ENCODE data around the gene ARHGAP31.

ARHGAP31 gene

DNA sequence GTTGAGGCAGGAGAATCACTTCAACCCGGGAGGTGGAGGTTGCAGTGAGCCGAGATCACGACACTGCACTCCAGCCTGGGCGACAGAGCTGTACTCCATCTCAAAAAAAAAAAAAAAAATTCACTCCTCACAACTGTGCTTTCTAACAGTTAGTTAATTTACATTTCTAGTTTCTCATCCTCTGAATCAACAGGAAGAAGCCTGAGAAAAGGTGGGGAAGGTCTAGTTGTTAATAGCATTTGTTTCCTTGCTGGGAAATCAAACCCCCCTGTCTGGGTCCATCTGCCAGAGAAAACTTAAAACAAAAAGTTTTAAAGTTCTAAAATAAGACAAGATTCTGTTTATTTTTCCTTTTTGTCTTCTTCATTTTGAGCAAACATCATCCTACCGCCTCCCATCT is 106.9 kb downstream of the ARHGAP31 start:
- DNase-seq: no peak

DNA sequence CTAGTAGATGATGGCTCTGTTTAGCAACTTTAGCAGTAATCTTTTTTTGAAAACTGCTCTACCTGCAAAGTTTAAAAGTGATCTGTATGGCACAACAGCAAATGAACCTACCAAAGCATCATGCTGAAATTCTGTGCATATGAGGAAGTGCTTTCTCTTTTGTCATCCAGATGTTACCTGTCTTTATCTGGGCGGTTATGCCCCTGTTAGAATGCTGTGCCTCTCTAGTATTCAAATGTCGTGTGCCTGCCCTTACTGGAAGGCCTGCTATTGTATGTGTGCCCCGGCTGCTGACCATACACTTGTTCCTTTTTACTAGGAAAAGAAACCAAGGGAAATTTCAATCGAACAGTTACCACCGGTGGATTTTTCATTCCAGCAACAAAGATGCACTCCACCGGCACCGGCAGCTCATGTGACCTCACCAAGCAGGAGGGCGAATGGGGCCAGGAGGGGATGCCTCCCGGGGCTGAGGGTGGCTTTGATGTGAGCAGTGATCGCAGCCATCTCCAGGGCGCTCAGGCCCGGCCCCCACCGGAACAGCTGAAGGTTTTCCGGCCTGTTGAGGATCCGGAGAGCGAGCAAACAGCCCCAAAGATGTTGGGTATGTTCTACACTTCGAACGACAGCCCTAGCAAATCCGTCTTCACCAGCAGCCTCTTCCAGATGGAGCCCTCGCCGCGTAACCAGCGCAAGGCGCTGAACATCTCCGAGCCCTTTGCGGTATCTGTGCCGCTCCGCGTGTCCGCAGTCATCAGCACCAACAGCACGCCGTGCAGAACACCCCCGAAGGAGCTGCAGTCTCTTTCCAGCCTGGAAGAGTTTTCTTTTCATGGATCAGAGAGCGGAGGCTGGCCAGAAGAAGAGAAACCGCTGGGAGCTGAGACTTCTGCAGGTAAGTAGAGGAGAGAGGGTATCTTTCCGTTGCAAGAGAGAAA is 107.6 kb downstream of the ARHGAP31 start:
- no peak for DNase-seq

DNA sequence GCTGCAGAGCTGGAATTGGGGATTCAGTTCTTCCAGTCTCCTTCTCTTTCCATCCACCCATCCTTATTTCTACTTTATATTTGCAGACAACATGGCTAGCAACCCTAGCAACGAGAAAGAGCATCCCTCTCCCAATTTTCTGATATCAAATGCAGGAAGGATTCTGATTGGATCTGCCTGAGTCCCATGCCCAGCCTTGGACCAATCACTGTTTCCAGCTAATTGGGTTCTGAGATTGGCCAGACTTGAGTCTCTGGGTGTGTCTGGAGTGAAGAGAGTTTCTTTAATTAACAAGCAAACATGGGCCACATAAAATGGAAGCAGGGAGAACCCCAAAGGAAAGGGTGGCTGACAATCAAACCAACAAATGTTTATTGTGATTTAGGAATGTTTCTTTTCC is 108.6 kb downstream of the ARHGAP31 start:
- no peak for DNase-seq

DNA sequence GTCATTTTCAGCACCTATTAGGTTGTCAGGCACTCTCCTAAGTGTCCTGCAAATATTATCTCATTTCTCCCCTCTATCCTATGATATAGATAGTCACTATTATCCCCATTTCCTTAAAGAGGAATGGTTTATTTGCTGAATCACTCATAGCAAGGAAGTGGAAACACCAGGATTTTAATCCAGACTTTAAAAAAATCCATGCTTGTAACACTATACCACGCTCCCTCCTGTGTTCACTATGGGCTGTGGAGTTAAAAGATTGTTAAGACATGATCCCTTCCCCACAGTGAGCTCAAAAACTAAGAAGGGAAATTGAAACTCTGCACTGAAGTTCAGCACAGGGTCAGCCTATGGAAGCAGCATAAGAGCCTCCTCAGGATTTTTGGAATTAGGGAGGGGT is 109.0 kb downstream of the ARHGAP31 start:
- DNase-seq: no peak

DNA sequence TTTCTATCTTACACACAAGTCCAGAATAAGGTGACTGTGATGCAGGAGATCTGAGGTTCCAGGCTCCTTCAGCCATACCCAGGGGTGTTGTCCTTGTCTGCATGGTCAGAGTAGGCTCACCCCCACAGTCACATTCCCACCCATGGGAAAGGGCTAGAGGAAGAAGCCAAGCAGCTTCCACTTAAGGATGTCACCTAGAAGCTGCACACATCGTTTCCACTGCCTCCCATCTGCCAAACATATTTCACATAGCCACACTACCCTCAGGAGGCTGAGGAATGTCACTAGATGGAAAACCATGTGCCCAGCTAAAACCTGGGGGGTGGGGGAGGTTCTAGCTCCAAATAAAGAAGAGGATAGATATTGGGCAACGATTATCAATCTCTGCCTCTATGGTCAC is 111.1 kb downstream of the ARHGAP31 start:
- DNase-seq: no peak

DNA sequence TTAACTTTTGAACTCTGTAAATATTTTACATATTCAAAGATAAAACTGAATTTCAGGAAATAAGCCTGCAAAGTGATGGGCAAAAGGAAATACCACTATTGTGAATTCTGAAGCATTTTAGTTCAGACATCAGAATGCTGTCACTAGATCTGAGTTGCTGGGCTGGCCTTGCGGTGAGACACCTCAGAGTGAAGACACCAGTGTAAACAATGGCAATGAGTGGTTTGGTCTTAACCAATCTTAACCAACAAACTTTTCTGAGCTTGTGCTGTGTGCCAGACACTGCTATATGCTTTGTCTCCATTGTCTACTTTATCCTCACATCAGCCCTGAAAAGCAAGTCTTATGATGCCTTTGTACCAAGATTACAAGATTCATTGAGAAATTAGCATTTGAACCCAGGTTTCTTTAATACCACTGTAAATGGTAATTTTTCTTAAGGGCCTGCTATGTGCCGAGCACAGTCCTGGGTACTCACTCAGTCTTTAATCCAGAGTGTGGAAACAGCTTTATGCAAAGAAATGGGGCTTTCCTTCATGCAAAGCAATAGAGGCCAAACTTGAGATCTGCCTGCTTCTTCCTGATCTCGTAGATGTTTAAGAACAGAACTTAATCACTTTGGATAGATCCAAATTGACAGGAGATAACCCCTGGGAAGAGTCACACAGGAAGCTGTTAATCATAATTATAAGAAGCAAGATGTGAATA is 114.2 kb downstream of the ARHGAP31 start:
- DNase-seq: no peak

DNA sequence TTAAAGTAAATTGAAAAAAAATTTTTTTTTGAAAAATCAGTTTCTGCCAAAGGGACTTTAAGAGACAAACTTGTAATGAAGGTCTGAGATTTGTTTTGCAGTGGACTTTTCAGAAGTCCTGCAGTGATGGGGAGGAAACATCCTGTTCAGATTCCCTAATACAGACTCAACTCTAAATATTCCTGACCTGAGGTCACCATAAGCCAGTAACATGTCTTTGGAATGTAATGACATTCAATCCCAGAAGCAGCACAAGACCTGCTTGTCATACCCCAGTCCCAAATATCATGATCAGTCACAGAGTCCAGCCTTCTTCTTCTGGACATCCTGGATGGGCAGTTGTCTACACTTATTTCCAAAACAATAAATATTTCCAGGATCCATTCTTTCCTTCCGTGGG is 115.7 kb downstream of the ARHGAP31 start:
- no peak for DNase-seq

DNA sequence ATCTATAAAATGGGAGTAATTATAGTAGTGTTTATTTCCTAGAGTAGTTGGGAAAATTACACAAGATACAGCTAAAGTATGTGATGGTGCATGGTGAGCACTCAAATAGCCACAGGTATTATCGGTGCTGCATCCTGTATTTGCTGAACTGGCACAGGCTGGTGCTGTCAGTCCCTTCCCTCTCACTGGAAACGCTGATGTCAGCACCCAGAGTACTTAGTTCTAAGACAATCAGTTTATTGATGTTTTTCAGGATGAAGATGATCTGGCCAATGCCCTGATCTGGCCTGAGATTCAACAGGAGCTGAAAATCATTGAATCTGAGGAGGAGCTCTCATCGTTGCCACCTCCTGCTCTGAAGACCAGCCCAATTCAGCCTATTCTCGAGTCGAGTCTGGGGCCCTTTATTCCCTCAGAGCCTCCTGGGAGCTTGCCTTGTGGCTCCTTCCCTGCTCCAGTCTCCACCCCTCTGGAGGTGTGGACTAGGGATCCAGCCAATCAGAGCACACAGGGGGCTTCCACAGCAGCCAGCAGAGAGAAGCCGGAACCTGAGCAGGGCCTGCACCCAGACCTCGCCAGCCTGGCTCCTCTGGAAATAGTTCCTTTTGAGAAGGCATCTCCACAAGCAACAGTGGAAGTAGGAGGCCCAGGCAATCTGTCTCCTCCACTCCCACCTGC is 119.6 kb downstream of the ARHGAP31 start:
- DNase-seq: no peak

DNA sequence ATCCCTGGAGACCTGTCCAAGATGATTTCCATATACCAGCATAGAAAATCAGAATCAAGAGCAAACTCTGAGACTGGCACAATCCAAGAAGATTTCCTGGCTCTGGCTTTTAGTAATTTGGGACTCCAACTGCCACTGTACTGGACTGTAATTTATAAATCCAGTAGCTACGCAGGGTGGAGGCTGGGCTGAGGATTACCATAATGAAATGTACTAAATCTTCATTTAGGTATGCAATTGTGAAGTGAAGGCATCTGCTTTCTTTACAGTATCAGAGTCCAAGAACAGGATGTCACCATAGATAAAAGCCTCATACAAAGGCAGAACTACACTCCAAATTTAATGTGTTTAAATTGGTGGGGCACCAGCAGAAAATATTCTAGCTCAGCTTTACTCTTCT is 122.7 kb downstream of the ARHGAP31 start:
- DNase-seq: no peak

DNA sequence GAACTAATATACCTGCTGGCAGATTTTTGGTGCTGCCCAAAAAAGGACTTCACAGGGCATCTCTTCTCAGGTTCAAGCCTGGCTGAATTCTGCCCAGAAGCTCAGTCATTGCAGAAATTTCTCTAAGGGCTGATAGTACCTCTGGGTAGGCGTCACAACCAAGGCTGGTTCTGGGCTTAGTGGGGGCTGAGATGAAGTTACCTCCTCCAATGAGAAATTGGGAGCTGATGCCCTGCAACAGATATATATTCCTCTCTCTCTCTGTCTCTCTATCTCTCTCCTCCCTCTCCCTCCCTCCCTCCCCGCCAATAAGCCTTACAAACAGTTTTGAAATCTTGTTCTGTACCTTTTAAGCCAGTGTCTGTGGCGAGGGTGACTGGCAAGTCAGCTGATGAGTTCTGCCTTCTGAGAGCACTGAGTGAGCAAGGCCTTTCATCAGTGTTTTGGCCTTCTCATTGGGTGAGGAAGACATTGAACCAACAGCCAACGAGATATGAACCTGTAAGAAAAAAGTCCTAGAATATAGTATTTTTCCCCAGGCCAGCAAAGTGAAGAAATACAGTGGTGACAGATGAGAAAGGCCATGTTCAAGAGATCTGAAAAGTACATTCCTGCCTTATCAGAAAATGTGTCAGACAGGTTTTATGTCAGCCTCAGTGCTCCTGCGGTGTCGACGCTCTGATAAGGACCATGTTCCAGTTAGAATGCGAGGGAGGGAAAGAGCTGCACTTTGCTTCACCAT is 123.8 kb downstream of the ARHGAP31 start:
- DNase-seq: no peak

DNA sequence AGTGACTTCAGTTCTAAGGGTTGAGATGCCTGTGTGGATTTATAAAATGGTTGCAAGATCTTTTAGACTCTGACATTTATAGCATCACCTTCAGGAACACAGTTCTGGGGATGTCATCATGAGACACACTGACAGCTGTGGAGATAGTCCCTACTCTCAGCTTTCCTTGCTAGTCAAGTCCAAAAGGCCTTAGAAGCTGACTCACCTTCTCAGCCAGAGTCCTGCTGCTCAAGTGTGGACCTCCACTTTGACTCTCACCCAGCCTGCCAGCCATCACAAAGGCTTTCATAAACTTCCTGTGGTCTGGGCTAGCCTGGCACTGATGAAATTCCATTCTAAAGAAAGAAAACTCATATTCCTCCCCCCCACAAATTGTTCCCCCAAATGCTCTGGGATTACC is 124.5 kb downstream of the ARHGAP31 start:
- DNase-seq: no peak

DNA sequence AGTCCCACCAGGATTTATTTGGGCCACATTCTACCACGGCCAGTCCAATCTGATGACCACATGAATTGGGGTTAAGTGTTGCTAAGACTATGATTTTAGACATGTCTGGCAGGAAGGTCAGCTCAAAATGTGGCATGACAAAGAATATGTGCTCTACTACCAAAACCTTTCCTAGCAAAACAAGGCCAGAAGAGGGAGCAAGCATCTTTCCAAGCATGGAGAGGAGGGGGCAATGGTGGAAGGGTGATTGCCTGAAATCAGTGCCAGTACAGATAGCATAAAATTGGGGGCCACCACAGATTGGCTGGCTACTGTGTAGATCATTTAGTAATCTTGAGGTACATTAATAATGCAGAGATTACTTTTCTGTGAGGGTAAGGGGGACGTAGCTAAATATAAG is 126.0 kb downstream of the ARHGAP31 start:
- no peak for DNase-seq

DNA sequence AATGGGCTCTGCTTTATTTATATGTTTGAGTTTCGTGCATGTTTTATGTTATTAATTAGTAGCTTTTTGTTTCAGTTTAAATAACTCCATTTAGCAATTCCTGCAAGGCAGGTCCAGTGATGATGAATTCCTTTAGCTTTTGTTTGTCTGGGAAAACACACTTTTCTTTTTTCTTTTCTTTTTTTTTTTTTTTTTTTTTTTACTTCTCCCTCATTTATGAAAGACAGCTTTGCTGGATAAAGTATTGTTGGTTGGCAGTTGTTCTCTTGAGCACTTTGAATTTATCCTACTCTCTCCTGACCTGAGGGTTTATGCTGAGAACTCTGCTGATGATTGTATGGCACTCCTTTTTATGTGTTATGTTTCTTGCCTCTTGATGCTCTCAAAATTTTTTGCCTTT is 133.5 kb downstream of the ARHGAP31 start:
- no peak for DNase-seq

DNA sequence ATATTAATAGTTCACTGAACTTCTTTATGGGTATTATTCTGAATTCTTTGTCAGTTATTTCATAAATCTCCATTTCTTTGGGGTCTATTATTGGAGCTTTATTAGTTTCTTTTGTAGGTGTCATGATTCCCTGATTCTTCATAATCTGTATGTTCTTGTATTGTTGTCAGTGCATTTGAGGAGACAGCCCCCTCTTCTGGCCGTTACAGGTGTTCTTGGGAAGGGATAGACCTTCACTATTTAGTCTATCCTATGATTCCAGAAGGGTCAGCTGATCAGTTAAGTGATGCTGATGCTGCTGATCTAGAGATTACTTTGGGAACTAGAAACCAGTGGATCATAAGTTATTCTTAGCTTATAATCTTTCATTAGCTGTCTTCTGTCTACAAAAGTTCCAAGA is 134.4 kb downstream of the ARHGAP31 start:
- DNase-seq: no peak

DNA sequence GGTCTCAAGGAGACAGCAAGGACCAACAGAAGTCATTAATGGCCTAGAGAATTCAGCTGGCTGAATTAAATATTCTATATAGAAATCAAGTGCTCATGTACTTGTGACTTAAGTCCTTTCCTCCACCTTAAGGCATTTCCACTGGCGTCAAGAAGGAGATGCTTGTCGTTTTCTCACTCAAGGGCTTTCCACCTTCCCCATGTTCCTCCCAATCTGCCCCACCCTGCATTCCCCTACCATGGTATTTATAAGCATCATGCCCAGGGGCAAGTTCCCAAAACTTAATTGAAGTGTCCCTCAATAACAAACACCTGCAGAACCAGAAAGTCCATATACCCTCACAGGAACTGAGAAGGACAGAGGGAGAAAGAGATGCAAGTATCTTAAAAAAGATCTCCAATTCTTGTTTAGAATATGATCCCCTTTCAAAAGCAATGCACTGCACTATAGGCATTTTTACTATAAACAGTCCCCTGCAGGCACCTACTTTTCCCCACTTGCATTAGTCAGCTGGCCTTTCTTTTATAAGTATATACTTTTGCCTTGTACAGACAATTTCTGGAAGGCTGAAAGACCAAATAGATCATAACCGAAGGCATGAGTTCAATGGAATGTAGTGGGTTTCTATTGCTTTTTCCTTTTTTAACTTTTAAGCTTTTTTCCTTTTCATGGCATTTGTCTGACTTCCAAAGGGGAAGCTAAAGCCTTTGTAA is 139.6 kb downstream of the ARHGAP31 start:
- DNase-seq: no peak

DNA sequence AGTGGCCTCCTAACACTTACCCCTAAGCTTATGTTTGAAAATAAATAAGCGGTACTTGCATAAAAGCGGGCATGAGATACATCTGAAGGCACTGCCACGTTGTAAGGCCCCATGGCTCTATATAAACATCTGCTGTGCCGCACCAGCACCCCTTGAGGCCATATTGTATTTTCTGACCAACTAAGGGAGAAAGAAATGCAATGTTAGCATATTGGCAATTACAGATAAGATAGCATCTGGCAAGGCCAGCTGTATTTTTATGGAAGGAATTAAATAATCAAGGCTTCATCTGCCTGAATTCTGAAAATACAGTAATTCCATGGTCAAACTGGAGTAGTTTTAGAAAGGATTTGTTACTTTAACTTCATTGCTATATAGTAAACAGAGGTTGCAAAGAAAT is 140.5 kb downstream of the ARHGAP31 start:
- DNase-seq: no peak

DNA sequence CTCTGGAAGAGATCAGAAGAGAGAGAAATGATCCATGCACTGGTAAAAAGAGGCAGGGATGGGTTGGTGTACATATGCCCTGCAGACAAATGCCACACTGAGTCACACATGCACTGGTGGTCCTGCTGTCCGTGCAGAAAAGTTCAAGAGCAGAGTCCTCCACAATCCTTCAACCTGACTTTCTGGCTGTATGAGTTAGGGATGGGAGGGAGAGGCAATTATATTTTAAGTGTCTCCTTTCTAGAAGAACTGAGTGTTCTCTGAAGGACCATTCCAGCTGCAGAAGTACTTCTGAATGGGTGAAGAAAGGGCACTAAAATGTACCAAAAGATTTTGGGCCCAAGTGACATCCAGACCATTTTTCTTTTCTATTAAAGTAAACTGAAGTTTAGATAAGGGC is 142.8 kb downstream of the ARHGAP31 start:
- DNase-seq: no peak

DNA sequence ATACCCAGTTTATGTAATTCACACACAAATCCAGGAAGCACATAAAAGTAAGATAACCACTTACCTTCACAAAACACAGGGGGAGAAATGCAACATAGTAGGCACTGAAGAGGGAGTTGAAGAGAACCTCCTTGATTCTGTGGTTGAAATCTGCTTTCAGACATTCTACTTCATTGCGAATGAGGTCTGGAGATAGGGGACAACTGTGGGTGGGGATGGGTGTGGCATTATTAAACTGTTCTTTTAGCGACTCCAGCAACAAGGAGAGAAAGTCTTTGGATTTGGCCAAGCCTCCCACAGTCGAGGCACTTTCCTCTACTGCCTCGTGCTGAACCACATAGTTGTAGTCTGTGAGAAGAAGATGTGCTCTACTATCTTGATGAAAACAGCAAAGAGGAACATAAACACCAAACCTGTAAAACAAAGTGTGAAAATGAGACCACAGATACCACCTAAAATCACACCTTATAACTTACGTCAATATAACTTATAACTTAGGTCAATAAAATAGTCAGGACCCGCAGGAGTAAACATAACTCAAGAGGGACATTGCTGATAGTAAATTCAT is 143.6 kb downstream of the ARHGAP31 start:
- no peak for DNase-seq

DNA sequence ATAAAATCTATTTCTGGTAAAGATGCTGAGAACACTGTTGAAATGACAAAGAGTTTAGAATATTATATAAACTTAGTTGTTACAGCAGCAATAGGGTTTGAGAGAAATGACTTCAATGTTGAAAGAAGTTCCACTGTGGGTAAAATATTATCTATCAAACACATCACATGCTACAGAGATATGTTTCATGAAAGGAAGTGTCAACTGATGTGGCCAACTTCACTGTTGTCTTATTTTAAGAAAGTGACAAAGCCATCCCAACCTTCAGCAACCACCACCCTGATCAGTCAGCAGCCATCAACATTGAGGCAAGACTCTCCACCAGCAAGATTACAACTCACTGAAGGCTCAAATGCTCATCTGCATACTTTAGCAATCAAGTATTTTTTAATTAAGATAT is 149.0 kb downstream of the ARHGAP31 start:
- DNase-seq: no peak

DNA sequence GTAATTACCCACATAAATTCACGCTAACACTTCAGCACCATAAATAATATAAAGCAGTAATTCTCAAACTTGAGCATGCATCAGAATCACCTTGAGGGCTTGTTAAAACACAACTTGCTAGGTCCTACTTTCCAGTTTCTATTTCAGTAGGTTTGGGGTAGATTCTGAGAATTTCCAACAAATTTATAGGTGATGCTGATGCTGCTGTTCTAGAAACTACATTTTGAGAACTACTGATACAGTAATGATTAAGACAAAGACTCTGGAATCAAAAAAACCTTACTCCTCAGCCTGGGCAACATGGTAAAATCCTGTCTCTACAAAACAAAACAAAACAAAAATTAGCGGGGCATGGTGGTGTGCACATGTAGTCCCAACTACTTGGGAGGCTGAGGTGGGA is 150.4 kb downstream of the ARHGAP31 start:
- no peak for DNase-seq

DNA sequence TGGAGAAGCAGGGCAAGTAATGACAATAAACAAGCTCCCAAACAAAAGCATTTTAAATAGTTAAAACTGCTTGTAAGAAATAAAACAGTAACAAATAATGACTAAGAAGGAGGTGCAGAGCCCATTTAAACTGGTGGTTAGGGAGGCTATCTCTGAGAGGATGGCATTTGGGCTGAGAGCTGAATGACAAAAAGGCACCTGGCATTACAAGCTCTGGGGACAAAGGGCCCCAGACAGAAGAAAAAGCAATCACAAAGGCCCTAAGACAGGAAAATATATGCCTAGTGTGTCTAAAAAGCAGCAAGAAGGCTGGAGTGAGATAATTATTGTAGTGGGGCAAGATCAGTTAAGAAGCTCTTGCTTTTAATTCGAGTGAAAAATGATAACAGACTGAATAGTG is 159.6 kb downstream of the ARHGAP31 start:
- no peak for DNase-seq

DNA sequence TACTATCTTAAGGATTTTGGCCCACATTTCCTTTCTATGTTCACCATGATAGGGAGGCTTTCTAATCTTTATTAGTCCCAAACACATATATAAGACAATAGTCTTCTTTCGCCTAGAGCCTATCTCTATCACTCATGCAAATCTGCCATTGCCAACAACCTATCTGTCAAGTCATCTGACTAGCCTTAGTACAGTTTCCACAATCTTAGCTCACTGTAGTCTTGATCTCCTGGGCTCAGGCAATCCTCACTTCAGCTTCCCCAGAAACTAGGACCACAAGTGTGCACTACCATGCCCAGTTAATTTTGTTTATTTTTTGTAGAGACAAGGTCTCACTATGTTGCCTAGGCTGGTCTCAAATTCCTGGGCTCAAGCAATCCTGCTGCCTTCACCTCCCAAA is 162.3 kb downstream of the ARHGAP31 start:
- no peak for DNase-seq

Data from NCI-H187 treated with DMSO at 0.1 percent for 48 hours (cell line).